Sigmoid colon (tissue), 7 donors: ENCODE data around the gene PCCB. TPM values are rescaled to one million over a fixed set of nuclear protein-coding genes. Genes with fewer than 3 reads are reported as not detected.
"Not testable (repeated sequence)": the region's sequence is repeated elsewhere in the genome, so short reads cannot be mapped to it uniquely, and the experiment has no call there.

Experiments
- DNase-seq: peaks from one replicate; pipeline ENCODE4 v3.0.0-alpha.2; 2019
- H3K27ac ChIP-seq, 4 donors: fragments of 200-600 bp; sonication (generic); one replicate each; pipeline ENCODE4 v1.5.1; 2016 to 2019; ENCODE audit warnings: mild to moderate bottlenecking in 1 of 4
- H3K27me3 ChIP-seq, 3 donors: fragments of 200-600 bp; sonication (generic); one replicate each; pipeline ENCODE4 v1.5.1; 2019; ENCODE audit warnings: mild to moderate bottlenecking in 1 of 3
- H3K36me3 ChIP-seq, 4 donors: fragments of 200-600 bp; sonication (generic); one replicate each; pipeline ENCODE4 v1.5.1; 2016 to 2019
- H3K4me1 ChIP-seq, 4 donors: fragments of 200-600 bp; sonication (generic); one replicate each; pipeline ENCODE4 v1.5.1; 2017 to 2019
- H3K4me3 ChIP-seq, 4 donors: fragments of 200-600 bp; sonication (generic); one replicate each; pipeline ENCODE4 v1.5.1; 2017 to 2019; ENCODE audit warnings: mild to moderate bottlenecking in 2 of 4, moderate library complexity in 1 of 4
- H3K9me3 ChIP-seq, 4 donors: fragments of 200-600 bp in 3 of 4; sonication (generic) in 3 of 4; one replicate each; pipeline versions ENCODE4 v1.5.1 to v1.6.1; 2013 to 2019
- EP300 ChIP-seq, 4 donors: sonication (generic); formaldehyde crosslinking; IDR thresholded peaks; one replicate each; pipeline ENCODE4 v1.6.1; 2017; ENCODE audit warnings: antibody characterized with exemption in 4 of 4
- POLR2A ChIP-seq, 2 donors: fragments of 450-650 bp; IDR thresholded peaks; one replicate each; pipeline ENCODE4 v1.6.1; 2016; ENCODE audit warnings: antibody characterized with exemption in 2 of 2, mild to moderate bottlenecking in 2 of 2, moderate library complexity in 2 of 2
- POLR2AphosphoS5 ChIP-seq, 4 donors: sonication (generic); formaldehyde crosslinking; IDR thresholded peaks; one replicate each; pipeline ENCODE4 v1.6.1; 2017; ENCODE audit warnings: antibody characterized with exemption in 4 of 4
- WGBS, 2 donors: extraction: QIAGEN DNeasy Blood & Tissue Kit; methylation state at CpG; one replicate each; pipeline ENCODE4 v1.1.7; 2013; 5-methylcytosine and 5-hydroxymethylcytosine counted together
- intact Hi-C: fragments of 100-400 bp; cut with DNase I; formaldehyde crosslinking; loops from one replicate; pipeline ENCODE4 v1.15.1; 2023
- polyA plus RNA-seq, 3 donors: library from polyadenylated mRNA; stranded (reverse); fragments of 200-250 nt; gene quantifications; one replicate each; pipeline ENCODE4 v1.2.3, GENCODE V29; 2013
- total RNA-seq, 4 donors: library from RNA; depleted of rRNA; stranded (reverse); fragments of >200 nt; gene quantifications; one replicate each; pipeline ENCODE4 v1.1.0, GENCODE V29; 2016
- TF ChIP-seq, protein P1 (sequence below), 4 experiments: fragments of 450-650 bp in 3 of 4; fragments of 200-600 bp in 1 of 4; IDR thresholded peaks; one replicate each; pipeline ENCODE4 v1.5.1; 2016 to 2019; ENCODE audit warnings: antibody characterized with exemption in 4 of 4, mild to moderate bottlenecking in 3 of 4, moderate library complexity in 2 of 4
- donor health status: healthy with polysubstance abuse.
- donor health status: Bipolar disorder and iron deficiency.
- donor health status: healthy.

PCCB gene
- total and polyA plus RNA-seq, 7 donors: 24.8 to 64.3 (median 31.2) TPM

DNA sequence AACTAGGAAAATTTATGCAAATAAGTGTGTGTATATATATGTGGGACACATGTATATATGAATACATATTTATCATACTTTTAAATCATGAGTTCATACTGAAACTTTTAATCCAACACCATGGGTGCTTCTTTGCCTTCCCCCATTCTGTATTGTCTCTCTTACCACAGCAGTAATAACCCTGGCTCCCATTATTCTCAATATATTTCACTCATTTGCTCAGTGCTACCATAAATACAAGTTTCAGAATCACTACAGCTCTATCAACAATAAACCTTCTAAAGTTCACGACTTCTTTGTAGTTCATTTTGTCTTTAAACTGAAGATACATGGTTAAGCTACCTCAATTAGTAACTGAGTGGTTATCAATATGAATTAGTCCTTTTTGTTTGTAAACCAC, 82.2 kb downstream of the PCCB start:
- no peak overlapping the region for H3K27ac ChIP-seq
- no peak for TF ChIP-seq EP300 (IDR thresholded peaks at IDR 0.05)
- TF ChIP-seq, protein P1, sequence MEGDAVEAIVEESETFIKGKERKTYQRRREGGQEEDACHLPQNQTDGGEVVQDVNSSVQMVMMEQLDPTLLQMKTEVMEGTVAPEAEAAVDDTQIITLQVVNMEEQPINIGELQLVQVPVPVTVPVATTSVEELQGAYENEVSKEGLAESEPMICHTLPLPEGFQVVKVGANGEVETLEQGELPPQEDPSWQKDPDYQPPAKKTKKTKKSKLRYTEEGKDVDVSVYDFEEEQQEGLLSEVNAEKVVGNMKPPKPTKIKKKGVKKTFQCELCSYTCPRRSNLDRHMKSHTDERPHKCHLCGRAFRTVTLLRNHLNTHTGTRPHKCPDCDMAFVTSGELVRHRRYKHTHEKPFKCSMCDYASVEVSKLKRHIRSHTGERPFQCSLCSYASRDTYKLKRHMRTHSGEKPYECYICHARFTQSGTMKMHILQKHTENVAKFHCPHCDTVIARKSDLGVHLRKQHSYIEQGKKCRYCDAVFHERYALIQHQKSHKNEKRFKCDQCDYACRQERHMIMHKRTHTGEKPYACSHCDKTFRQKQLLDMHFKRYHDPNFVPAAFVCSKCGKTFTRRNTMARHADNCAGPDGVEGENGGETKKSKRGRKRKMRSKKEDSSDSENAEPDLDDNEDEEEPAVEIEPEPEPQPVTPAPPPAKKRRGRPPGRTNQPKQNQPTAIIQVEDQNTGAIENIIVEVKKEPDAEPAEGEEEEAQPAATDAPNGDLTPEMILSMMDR (IDR thresholded peaks at IDR 0.05): no peak
- TF ChIP-seq POLR2AphosphoS5 (IDR thresholded peaks at IDR 0.05): no peak
- no peak for TF ChIP-seq POLR2A (IDR thresholded peaks at IDR 0.05)
- H3K4me3 ChIP-seq: no peak overlapping the region
- intact Hi-C loops: no loop called here
- H3K36me3 ChIP-seq: peaks cover 0 to 63% (median 25%) of the 10 kb centered on the region in 4 donors
- no peaks in the 10 kb centered on the region for H3K4me1 ChIP-seq
- no peaks in the 10 kb centered on the region for H3K9me3 ChIP-seq
- no peaks in the 10 kb centered on the region for H3K27me3 ChIP-seq
- DNase-seq: no peak
- WGBS, 2 donors: 61 to 70% methylated on average over 1 of the region's 1 CpG

DNA sequence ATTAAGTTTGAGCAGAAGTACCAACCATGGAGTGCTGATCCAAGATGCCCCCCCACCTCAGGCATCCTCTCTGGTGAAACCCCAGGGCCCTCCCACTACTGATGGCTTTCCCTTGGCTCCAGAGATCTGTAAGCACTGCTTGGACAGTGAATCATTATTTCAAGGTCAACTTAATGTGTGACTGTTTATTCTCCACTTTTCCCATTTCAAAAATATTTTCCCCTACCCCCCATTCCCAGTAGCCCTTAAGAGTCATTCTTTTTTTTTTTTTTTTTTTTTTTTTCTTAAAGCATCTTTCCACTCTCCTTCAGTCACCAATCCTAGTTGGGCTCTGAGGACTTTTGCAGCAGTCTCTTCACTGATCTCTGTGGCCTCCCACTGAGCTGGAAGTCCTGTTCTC, 82.6 kb downstream of the PCCB start:
- no peaks in the 10 kb centered on the region for H3K9me3 ChIP-seq
- intact Hi-C loops: no loop called here
- H3K36me3 ChIP-seq: peaks cover 0 to 63% (median 21%) of the 10 kb centered on the region in 4 donors
- DNase-seq: no peak
- no peaks in the 10 kb centered on the region for H3K4me1 ChIP-seq
- no peak overlapping the region for H3K27ac ChIP-seq
- TF ChIP-seq, protein P1 (IDR thresholded peaks at IDR 0.05): no peak
- TF ChIP-seq POLR2A (IDR thresholded peaks at IDR 0.05) (no peak), POLR2AphosphoS5 (IDR thresholded peaks at IDR 0.05) (no peak), EP300 (IDR thresholded peaks at IDR 0.05) (no peak)
- no peak overlapping the region for H3K4me3 ChIP-seq
- no peaks in the 10 kb centered on the region for H3K27me3 ChIP-seq

DNA sequence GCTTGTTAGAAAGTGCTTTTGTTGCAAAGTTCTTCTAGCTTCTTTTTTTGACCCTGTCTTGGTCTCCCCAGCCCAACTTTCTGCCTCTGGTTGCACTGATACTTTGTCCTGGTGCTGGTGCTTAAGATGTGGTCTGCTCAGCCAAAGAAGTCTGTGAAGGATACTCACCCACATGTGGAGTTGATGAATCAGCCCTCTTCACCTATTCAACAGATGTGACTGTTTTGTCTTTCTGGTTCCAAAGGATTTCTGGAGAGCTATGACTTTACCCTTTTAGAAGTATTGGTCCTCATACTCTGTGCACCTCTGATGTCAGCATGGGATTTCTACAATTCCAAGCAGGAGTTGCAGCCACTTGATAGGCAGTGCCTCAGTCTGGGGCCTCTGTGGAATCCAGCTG, 84.1 kb downstream of the PCCB start:
- Histone ChIP-seq H3K9me3 (no peaks in the 10 kb centered on the region), H3K27me3 (no peaks in the 10 kb centered on the region), H3K27ac (no peak overlapping the region), H3K36me3 (peaks cover 0 to 55% (median 14%) of the 10 kb centered on the region in 4 donors), H3K4me3 (no peak overlapping the region), H3K4me1 (no peaks in the 10 kb centered on the region)
- intact Hi-C loops: no loop called here
- TF ChIP-seq, protein P1 (IDR thresholded peaks at IDR 0.05): no peak
- TF ChIP-seq POLR2AphosphoS5 (IDR thresholded peaks at IDR 0.05) (no peak), EP300 (IDR thresholded peaks at IDR 0.05) (no peak), POLR2A (IDR thresholded peaks at IDR 0.05) (no peak)
- DNase-seq: no peak

DNA sequence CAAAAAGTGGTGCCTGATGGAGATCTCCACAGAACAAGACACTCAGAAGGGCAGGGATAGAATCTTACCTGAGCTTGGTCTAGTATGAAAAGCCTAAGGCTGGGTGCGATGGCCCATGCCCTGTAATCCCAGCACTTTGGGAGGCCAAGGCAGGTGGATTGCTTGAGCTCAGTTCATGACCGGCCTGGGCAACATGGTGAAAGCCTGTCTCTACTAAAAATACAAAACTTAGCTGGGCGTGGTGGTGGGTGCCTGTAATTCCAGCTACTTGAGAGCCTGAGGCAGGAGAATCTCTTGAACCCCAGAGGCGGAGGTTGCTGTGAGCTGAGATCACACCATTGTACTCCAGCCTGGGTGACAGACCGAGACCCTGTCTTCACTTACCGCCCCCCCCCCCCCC, 84.6 kb downstream of the PCCB start:
- H3K4me3 ChIP-seq, H3K9me3 ChIP-seq, H3K27me3 ChIP-seq, H3K4me1 ChIP-seq, H3K27ac ChIP-seq, DNase-seq, intact Hi-C loops: not testable (repeated sequence)
- WGBS, 2 donors: 97 to 98% methylated on average over 6 of the region's 6 CpGs
- peaks cover 0 to 55% (median 12%) of the 10 kb centered on the region in 4 donors for H3K36me3 ChIP-seq

DNA sequence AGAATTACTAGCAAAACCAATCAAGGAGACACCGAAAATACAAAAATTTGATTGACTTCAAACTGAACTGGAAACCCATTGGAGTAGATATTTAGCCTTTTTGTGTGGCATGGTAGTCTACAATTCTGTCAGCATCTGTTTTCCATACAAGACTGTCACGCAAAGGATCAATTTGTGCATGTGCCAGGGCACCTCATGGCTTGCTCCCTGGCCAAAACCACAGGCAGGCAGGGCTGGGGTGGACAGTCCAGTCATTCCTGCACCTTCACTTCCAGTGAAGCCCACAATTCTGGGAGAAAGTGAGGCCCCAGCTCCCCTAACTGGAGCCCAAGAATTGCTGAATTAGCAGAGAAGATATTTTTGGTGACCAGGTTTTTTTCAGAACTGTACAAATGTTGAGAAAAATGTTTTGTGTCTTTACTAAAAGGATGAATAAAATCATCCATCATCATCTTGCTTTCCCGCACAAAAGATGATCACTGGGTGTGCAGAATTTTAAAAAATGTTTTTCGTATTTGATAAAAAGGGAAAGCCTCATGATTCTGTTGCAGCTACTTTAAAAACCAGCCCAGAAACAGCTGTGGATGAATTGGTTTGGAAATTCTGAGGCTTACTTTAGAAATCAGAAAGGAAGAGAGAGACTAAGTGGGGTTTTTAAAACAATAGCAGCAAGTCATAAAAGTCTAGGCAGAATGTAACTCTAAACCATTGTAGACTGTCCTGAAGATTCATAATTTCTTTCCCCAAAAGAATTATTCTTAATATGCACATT, 86.4 kb downstream of the PCCB start:
- Histone ChIP-seq H3K4me1 (no peaks in the 10 kb centered on the region), H3K27ac (no peak overlapping the region), H3K27me3 (no peaks in the 10 kb centered on the region), H3K4me3 (no peak overlapping the region), H3K9me3 (no peaks in the 10 kb centered on the region), H3K36me3 (peaks cover 5 to 69% (median 19%) of the 10 kb centered on the region in 4 donors)
- TF ChIP-seq, protein P1 (IDR thresholded peaks at IDR 0.05): no peak
- no peak for TF ChIP-seq EP300 (IDR thresholded peaks at IDR 0.05)
- TF ChIP-seq POLR2A (IDR thresholded peaks at IDR 0.05): no peak
- TF ChIP-seq POLR2AphosphoS5 (IDR thresholded peaks at IDR 0.05): no peak
- intact Hi-C loops: no loop called here
- WGBS, 2 donors: 96 to 99% methylated on average over 4 of the region's 4 CpGs
- DNase-seq: no peak
